ENCODE results near the gene MMP23B. TPM values are rescaled to one million over a fixed set of nuclear protein-coding genes. Genes with fewer than 3 reads are reported as not detected.

The MMP23B gene
- total and polyA plus RNA-seq, 2 experiments from 2014 or later: 15.8 to 16.2 TPM

- TF ChIP-seq ZNF462 (CRISPR knock-in tag; IDR thresholded peaks at IDR 0.05) (no peak), ZNF114 (CRISPR knock-in tag; IDR thresholded peaks at IDR 0.05) (no peak), EZH2 (IDR thresholded peaks at IDR 0.05; ENCODE audit: low read depth, unreplicated experiment) (no peak), CTCF (conservative IDR thresholded peaks at IDR 0.05; ENCODE audit: low read depth in 2 of 2) (no peak), POLR2AphosphoS5 (IDR thresholded peaks at IDR 0.05; ENCODE audit: low read depth) (no peak), ZNF331 (CRISPR knock-in tag; IDR thresholded peaks at IDR 0.05; ENCODE audit: low read depth) (no peak), STAT1 (IDR thresholded peaks at IDR 0.05; ENCODE audit: unreplicated experiment) (no peak), ETS1 (IDR thresholded peaks at IDR 0.05) (no peak), EZH2phosphoT487 (IDR thresholded peaks at IDR 0.05; ENCODE audit: unreplicated experiment) (no peak)
These were observed 46.0 kb downstream of the MMP23B start (continued) for GRCh38 chr1:1677718-1678580.

All from GM23338 (cell line).